PFSK-1 (cell line): ENCODE measurements around the gene PANX2.

Source experiments
- SIN3A ChIP-seq: IDR thresholded peaks from 2 replicates; pipeline ENCODE4 v1.6.1; 2012; ENCODE audit warnings: mild to moderate bottlenecking, low read length, moderate library complexity, borderline replicate concordance; ENCODE audit not compliant: insufficient read depth
- TAF1 ChIP-seq: IDR thresholded peaks from 2 replicates; pipeline ENCODE4 v1.6.1; 2012; ENCODE audit warnings: low read length, control low read depth, borderline replicate concordance; ENCODE audit not compliant: insufficient read depth
- TF ChIP-seq, protein P1 (sequence below), 2 experiments: IDR thresholded peaks; 2 replicates each; pipeline versions ENCODE4 v1.6.1 to v1.8.0; 2011 to 2012; ENCODE audit warnings: low read depth in 2 of 2, low read length in 2 of 2, control low read depth in 1 of 2, inconsistent platforms in 1 of 2, mild to moderate bottlenecking in 1 of 2, moderate library complexity in 1 of 2; ENCODE audit not compliant: insufficient read depth in 1 of 2

DNA sequence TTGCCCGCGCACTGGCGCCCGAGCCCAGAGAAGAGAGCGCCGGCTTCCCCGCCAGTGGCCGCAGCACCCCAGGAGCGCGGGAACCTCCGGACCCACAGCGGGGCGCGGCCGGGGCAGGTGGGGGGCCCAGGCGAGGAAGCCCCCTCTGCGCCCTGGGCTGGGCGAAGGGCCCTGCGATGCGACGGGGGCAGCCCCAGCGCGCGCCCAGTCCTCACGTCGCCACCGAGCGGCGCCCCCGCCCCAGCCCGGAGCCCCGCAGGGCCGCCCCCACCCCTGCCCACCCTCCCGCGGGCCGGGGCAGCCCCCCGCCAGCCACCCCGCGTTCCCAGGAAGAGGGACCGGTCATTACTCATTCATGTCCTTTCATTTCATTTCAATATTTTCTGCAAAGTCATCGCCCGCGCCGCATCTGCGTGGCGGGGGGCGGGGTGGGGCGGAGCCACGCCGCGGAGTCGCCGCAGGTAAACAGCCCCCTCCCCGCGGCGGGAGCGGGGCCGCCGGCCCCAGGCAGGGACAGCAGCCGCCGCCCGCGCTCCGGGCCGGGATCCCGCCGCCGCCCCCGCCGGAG lies 673 bp upstream of the PANX2 start:
- TF ChIP-seq SIN3A: no peak
- TF ChIP-seq TAF1: no peak
- TF ChIP-seq, protein P1, sequence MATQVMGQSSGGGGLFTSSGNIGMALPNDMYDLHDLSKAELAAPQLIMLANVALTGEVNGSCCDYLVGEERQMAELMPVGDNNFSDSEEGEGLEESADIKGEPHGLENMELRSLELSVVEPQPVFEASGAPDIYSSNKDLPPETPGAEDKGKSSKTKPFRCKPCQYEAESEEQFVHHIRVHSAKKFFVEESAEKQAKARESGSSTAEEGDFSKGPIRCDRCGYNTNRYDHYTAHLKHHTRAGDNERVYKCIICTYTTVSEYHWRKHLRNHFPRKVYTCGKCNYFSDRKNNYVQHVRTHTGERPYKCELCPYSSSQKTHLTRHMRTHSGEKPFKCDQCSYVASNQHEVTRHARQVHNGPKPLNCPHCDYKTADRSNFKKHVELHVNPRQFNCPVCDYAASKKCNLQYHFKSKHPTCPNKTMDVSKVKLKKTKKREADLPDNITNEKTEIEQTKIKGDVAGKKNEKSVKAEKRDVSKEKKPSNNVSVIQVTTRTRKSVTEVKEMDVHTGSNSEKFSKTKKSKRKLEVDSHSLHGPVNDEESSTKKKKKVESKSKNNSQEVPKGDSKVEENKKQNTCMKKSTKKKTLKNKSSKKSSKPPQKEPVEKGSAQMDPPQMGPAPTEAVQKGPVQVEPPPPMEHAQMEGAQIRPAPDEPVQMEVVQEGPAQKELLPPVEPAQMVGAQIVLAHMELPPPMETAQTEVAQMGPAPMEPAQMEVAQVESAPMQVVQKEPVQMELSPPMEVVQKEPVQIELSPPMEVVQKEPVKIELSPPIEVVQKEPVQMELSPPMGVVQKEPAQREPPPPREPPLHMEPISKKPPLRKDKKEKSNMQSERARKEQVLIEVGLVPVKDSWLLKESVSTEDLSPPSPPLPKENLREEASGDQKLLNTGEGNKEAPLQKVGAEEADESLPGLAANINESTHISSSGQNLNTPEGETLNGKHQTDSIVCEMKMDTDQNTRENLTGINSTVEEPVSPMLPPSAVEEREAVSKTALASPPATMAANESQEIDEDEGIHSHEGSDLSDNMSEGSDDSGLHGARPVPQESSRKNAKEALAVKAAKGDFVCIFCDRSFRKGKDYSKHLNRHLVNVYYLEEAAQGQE (IDR thresholded peaks at IDR 0.05; ENCODE audit: insufficient read depth in 1 of 2, low read depth in 2 of 2, low read length in 2 of 2): no peak
